Measurements from ENCODE around the gene STX1B.

DNA sequence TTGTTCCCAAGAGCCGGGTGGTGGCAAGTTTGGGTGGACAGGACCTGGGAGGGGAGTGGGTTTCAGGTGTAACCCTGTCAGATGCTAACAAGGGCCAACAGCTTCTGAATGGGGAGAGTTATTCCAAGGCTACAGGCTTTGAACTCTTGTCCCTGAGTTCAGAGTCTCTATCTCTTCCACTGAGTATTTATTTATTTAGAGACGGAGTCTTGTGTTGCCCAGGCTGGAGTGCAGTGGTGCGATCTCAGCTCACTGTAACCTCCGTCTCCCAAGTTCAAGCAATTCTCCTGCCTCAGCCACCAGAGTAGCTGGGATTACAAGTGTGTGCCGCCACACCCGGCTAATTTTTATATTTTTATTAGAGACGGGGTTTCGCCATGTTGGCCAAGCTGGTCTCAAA, 55.4 kb downstream of the STX1B start:
- TF ChIP-seq EZH2 (IDR thresholded peaks at IDR 0.05; ENCODE audit: low read depth): no peak
- TF ChIP-seq, protein P1, sequence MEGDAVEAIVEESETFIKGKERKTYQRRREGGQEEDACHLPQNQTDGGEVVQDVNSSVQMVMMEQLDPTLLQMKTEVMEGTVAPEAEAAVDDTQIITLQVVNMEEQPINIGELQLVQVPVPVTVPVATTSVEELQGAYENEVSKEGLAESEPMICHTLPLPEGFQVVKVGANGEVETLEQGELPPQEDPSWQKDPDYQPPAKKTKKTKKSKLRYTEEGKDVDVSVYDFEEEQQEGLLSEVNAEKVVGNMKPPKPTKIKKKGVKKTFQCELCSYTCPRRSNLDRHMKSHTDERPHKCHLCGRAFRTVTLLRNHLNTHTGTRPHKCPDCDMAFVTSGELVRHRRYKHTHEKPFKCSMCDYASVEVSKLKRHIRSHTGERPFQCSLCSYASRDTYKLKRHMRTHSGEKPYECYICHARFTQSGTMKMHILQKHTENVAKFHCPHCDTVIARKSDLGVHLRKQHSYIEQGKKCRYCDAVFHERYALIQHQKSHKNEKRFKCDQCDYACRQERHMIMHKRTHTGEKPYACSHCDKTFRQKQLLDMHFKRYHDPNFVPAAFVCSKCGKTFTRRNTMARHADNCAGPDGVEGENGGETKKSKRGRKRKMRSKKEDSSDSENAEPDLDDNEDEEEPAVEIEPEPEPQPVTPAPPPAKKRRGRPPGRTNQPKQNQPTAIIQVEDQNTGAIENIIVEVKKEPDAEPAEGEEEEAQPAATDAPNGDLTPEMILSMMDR (conservative IDR thresholded peaks at IDR 0.05): no peak
